BJ (cell line): Measurements from ENCODE around the gene RHOBTB3. TPM values are rescaled to one million over a fixed set of nuclear protein-coding genes. Genes with fewer than 3 reads are reported as not detected.

Experiments used
- CTCF ChIA-PET: fragments of 350-600 bp; formaldehyde crosslinking; extraction: SDS; loops from one replicate; lab custom pipeline; 2021; ENCODE audit warnings: antibody characterized with exemption, inconsistent platforms; lab: Yijun Ruan, JAX
- POLR2A ChIA-PET: fragments of 300-600 bp; sonication (Branson Sonifier 250); formaldehyde crosslinking; extraction: SDS; loops from one replicate; lab custom pipeline; 2021; ENCODE audit warnings: antibody characterized with exemption; lab: Charles Lee
- DNase-seq: peaks from one replicate; pipeline ENCODE4 v3.0.0-alpha.2; 2011; ENCODE audit warnings: low read depth
- H3K27me3 ChIP-seq: 2 replicates; pipeline ENCODE4 v1.6.0; 2011; ENCODE audit warnings: low read length; ENCODE audit not compliant: control insufficient read depth, insufficient read depth
- H3K36me3 ChIP-seq: 2 replicates; pipeline ENCODE4 v1.5.1; 2011; ENCODE audit warnings: low read length; ENCODE audit not compliant: control insufficient read depth, insufficient read depth
- H3K4me3 ChIP-seq: 2 replicates; pipeline ENCODE4 v1.5.1; 2011; ENCODE audit warnings: low read depth, mild to moderate bottlenecking, control low read depth, low read length
- polyA minus RNA-seq: library from RNA; depleted of rRNA, polyadenylated mRNA; stranded (reverse); fragments of >200 nt; gene quantifications from 2 replicates; pipeline ENCODE4 v1.2.3, GENCODE V29; 2011; rRNA and poly(A)+ RNA removed
- polyA plus RNA-seq: library from polyadenylated mRNA; depleted of rRNA; stranded (reverse); fragments of >200 nt; gene quantifications from 2 replicates; pipeline ENCODE4 v1.2.3, GENCODE V29; 2011; rRNA removed
- TF ChIP-seq, protein P1 (sequence below): IDR thresholded peaks from 2 replicates; pipeline ENCODE4 v1.5.1; 2011; ENCODE audit warnings: low read depth, mild to moderate bottlenecking, control low read depth, inconsistent platforms, low read length, moderate library complexity; ENCODE audit not compliant: insufficient read depth

RHOBTB3 gene, protein sequence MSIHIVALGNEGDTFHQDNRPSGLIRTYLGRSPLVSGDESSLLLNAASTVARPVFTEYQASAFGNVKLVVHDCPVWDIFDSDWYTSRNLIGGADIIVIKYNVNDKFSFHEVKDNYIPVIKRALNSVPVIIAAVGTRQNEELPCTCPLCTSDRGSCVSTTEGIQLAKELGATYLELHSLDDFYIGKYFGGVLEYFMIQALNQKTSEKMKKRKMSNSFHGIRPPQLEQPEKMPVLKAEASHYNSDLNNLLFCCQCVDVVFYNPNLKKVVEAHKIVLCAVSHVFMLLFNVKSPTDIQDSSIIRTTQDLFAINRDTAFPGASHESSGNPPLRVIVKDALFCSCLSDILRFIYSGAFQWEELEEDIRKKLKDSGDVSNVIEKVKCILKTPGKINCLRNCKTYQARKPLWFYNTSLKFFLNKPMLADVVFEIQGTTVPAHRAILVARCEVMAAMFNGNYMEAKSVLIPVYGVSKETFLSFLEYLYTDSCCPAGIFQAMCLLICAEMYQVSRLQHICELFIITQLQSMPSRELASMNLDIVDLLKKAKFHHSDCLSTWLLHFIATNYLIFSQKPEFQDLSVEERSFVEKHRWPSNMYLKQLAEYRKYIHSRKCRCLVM
- polyA plus RNA-seq (288 and 320 TPM in 2 replicates), polyA minus RNA-seq (406 and 551 TPM in 2 replicates)

GRCh38 chr5:95730730-95731570, at the start of gene RHOBTB3:
Gene RHOBTB3 (plus strand): TSS chr5:95731336. CDS start chr5:95731683, 347 bp downstream.
- ChIA-PET CTCF (interaction anchor here (0.7 to 7.0 kb wide), 4 partner anchors 19 to 116 kb away, joined by 3 to 54 read pairs (median 4); no protein-coding TSS in a partner anchor), POLR2A (interaction anchor here (0.6 to 0.9 kb wide), 3 partner anchors 29 to 176 kb away, joined by 3 to 10 read pairs (median 3); partner anchors contain the start of genes ARSK and SKIC3)
- DNase-seq, result peak; percentile 78
- TF ChIP-seq, protein P1, sequence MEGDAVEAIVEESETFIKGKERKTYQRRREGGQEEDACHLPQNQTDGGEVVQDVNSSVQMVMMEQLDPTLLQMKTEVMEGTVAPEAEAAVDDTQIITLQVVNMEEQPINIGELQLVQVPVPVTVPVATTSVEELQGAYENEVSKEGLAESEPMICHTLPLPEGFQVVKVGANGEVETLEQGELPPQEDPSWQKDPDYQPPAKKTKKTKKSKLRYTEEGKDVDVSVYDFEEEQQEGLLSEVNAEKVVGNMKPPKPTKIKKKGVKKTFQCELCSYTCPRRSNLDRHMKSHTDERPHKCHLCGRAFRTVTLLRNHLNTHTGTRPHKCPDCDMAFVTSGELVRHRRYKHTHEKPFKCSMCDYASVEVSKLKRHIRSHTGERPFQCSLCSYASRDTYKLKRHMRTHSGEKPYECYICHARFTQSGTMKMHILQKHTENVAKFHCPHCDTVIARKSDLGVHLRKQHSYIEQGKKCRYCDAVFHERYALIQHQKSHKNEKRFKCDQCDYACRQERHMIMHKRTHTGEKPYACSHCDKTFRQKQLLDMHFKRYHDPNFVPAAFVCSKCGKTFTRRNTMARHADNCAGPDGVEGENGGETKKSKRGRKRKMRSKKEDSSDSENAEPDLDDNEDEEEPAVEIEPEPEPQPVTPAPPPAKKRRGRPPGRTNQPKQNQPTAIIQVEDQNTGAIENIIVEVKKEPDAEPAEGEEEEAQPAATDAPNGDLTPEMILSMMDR, result peak; percentile 20; the same call in 1 of the 2 replicates
- Histone ChIP-seq H3K36me3 (peaks cover 1% of the 10 kb centered on the region), H3K4me3 (peak within 1 kb of the TSS; percentile 100), H3K27me3 (no peaks in the 10 kb centered on the region)

GRCh38 chr5:95682891-95683290, 48.2 kb upstream of the RHOBTB3 start, which contains the start of gene SPATA9:
Gene SPATA9 (minus strand): TSS chr5:95682991. CDS start chr5:95682854, 137 bp downstream.
- TF ChIP-seq, protein P1, result no peak
- POLR2A ChIA-PET, result no interaction called here
- CTCF ChIA-PET, result interaction anchor here (0.9 kb wide), 1 partner anchor 14 kb away, joined by 3 read pairs; no protein-coding TSS in a partner anchor

DNA sequence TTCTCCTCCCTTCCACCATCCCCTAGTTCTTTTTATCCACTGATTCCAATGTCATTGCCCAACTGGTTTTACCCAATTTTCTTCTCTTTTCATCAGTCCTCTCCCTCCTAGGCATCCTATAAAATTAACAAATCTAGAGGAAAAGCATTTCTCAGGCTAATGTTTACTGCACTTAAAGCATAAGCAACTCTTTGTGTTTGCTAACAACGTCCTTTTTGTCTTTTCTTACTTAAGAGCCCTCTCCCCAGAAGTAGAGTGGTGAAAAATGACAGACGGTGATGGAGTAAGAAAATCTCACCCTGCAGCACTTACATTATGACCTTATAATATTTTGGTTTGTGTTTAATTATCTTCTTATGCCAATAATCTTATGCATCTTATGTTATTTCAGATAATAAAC, 46.8 kb upstream of the RHOBTB3 start:
- no peaks in the 10 kb centered on the region for H3K27me3 ChIP-seq
- ChIA-PET POLR2A (no interaction called here), CTCF (no interaction called here)
- TF ChIP-seq, protein P1, result no peak
- no peak overlapping the region for H3K4me3 ChIP-seq
- H3K36me3 ChIP-seq, result no peaks in the 10 kb centered on the region
- no peak for DNase-seq

More at GRCh38 chr5:95682891-95683290, 48.2 kb upstream of the RHOBTB3 start, which contains the start of gene SPATA9:
- no peaks in the 10 kb centered on the region for H3K36me3 ChIP-seq
- H3K27me3 ChIP-seq, result no peaks in the 10 kb centered on the region
- no peak within 1 kb of the TSS for H3K4me3 ChIP-seq
- DNase-seq, result no peak

DNA sequence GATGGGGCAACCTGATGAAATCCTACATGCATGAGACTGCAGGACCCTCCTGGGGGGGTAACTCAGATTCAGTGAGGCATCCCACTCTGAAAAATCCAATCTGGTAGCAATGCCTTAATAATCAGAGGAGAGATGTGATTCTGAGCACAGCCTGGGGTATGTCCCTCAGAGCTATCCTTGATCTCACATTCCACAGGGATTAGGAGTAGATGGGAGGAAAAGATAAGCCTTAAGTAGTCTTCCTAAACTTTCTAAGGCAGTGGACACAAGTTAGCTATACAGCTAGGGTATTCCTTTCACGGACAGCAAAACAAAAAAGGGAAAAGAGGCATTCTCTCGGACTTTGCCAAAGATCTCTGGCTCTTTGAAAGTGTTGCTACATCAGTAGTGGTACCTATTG, 44.5 kb upstream of the RHOBTB3 start:
- POLR2A ChIA-PET, result no interaction called here
- CTCF ChIA-PET, result no interaction called here

More for the DNA sequence above, 44.5 kb upstream of the RHOBTB3 start:
- DNase-seq, result peak; percentile 7
- Histone ChIP-seq H3K36me3 (no peaks in the 10 kb centered on the region), H3K27me3 (no peaks in the 10 kb centered on the region), H3K4me3 (no peak overlapping the region)
- TF ChIP-seq, protein P1, result no peak
